SK-N-SH (cell line): Measurements from ENCODE around the gene PRXL2B. TPM values are rescaled to one million over a fixed set of nuclear protein-coding genes. Genes with fewer than 3 reads are reported as not detected.

Source experiments
- CTCF ChIA-PET: fragments of 300-600, 350-600 bp; formaldehyde crosslinking; extraction: SDS; loops from one replicate; lab custom pipeline; 2021; lab: Yijun Ruan, JAX
- POLR2A ChIA-PET: fragments of 350-600 bp; sonication (Branson Sonifier 250); formaldehyde crosslinking; extraction: SDS; loops from one replicate; lab custom pipeline; 2020; ENCODE audit warnings: antibody characterized with exemption, inconsistent platforms; lab: Yijun Ruan, JAX
- DNase-seq: peaks from one replicate; pipeline ENCODE4 v3.0.0; 2012
- H2AFZ ChIP-seq: fragments of 200-600 bp; sonication (generic); 2 replicates; pipeline ENCODE4 v1.8.1; 2016; ENCODE audit warnings: antibody characterized with exemption, mild to moderate bottlenecking, low read depth
- H3F3A ChIP-seq: fragments of 200-600 bp; sonication (generic); replicated peaks from 2 replicates; pipeline ENCODE3; 2016; ENCODE audit warnings: antibody characterized with exemption, mild to moderate bottlenecking; ENCODE audit not compliant: insufficient read depth
- H3K27ac ChIP-seq, 2 experiments: fragments of 200-500 bp in 1 of 2; fragments of 200-600 bp in 1 of 2; sonication (Bioruptor generic) in 1 of 2; sonication (generic), shearing (Covaris generic) in 1 of 2; 2 replicates each; pipeline versions ENCODE4 v1.5.1 to v1.6.1; 2014 to 2016; ENCODE audit warnings: low read depth in 2 of 2, inconsistent platforms in 1 of 2, low read length in 1 of 2, mild to moderate bottlenecking in 1 of 2, mixed read lengths in 1 of 2
- H3K27me3 ChIP-seq: fragments of 200-600 bp; sonication (generic), shearing (Covaris generic); 2 replicates; pipeline ENCODE4 v1.6.1; 2016; ENCODE audit warnings: mixed run types; ENCODE audit not compliant: insufficient read depth
- H3K36me3 ChIP-seq, 2 experiments: fragments of 200-500 bp in 1 of 2; fragments of 200-600 bp in 1 of 2; sonication (Bioruptor generic) in 1 of 2; sonication (generic) in 1 of 2; replicated peaks in 1 of 2; 2 replicates each; pipeline versions ENCODE3 to v1.5.1; 2014 to 2016; ENCODE audit warnings: low read length in 1 of 2, mild to moderate bottlenecking in 1 of 2; ENCODE audit not compliant: insufficient read depth in 2 of 2, control insufficient read depth in 1 of 2
- H3K4me1 ChIP-seq, 2 experiments: fragments of 200-500 bp in 1 of 2; fragments of 200-600 bp in 1 of 2; sonication (Bioruptor generic) in 1 of 2; sonication (generic), shearing (Covaris generic) in 1 of 2; 2 replicates each; pipeline versions ENCODE4 v1.5.1 to v1.6.1; 2014 to 2016; ENCODE audit warnings: low read depth in 1 of 2, low read length in 1 of 2, mixed run types in 1 of 2; ENCODE audit not compliant: insufficient read depth in 2 of 2, control insufficient read depth in 1 of 2
- H3K4me2 ChIP-seq: fragments of 200-600 bp; sonication (generic), shearing (Covaris generic); 2 replicates; pipeline ENCODE4 v1.6.1; 2017; ENCODE audit warnings: mixed run types
- H3K4me3 ChIP-seq, 2 experiments: fragments of 200-500 bp in 1 of 2; fragments of 200-600 bp in 1 of 2; sonication (Bioruptor generic) in 1 of 2; sonication (generic), shearing (Covaris generic) in 1 of 2; 2 replicates each; pipeline versions ENCODE4 v1.5.1 to v1.8.1; 2014 to 2016; ENCODE audit warnings: low read depth in 2 of 2, inconsistent platforms in 1 of 2, low read length in 1 of 2, mild to moderate bottlenecking in 1 of 2, mixed read lengths in 1 of 2, moderate library complexity in 1 of 2
- H3K79me2 ChIP-seq: fragments of 200-600 bp; sonication (generic); 2 replicates; pipeline ENCODE4 v1.8.1; 2017; ENCODE audit warnings: mild to moderate bottlenecking; ENCODE audit not compliant: insufficient read depth
- H3K9ac ChIP-seq: fragments of 200-600 bp; sonication (generic); 2 replicates; pipeline ENCODE4 v1.6.1; 2017; ENCODE audit warnings: mixed run types
- H3K9me2 ChIP-seq: fragments of 200-600 bp; sonication (generic); 2 replicates; pipeline ENCODE4 v1.6.1; 2017; ENCODE audit warnings: mixed run types
- H3K9me3 ChIP-seq: fragments of 200-600 bp; sonication (generic); 2 replicates; pipeline ENCODE4 v1.6.1; 2017; ENCODE audit warnings: mixed run types, mild to moderate bottlenecking, moderate library complexity
- H4K20me1 ChIP-seq: fragments of 200-600 bp; sonication (generic); 2 replicates; pipeline ENCODE4 v1.6.1; 2017; ENCODE audit warnings: mild to moderate bottlenecking, mixed run types; ENCODE audit not compliant: insufficient read depth
- ELF1 ChIP-seq: IDR thresholded peaks from 2 replicates; pipeline ENCODE4 v1.4.0; 2012
- FOSL2 ChIP-seq: IDR thresholded peaks from 2 replicates; pipeline ENCODE4 v1.4.0; 2012; ENCODE audit warnings: low read depth, mild to moderate bottlenecking, moderate library complexity, borderline replicate concordance
- JUND ChIP-seq: IDR thresholded peaks from 2 replicates; pipeline ENCODE4 v1.4.0; 2012
- MEF2A ChIP-seq: IDR thresholded peaks from 2 replicates; pipeline ENCODE4 v1.4.0; 2012; ENCODE audit warnings: low read depth, borderline replicate concordance
- MXI1 ChIP-seq: IDR thresholded peaks from 2 replicates; pipeline ENCODE4 v1.6.1; 2012; ENCODE audit warnings: mild to moderate bottlenecking, low read depth, low read length, improper control_type of control experiment
- NFIC ChIP-seq: IDR thresholded peaks from 2 replicates; pipeline ENCODE4 v1.4.0; 2012; ENCODE audit warnings: borderline replicate concordance
- POLR2AphosphoS5 ChIP-seq: IDR thresholded peaks from 2 replicates; pipeline ENCODE4 v1.6.1; 2012; ENCODE audit warnings: low read depth, low read length
- RCOR1 ChIP-seq: fragments of 150-350 bp; IDR thresholded peaks from 2 replicates; pipeline ENCODE4 v1.6.1; 2017; ENCODE audit warnings: antibody characterized with exemption, low read length
- TAF1 ChIP-seq: IDR thresholded peaks from 2 replicates; pipeline ENCODE4 v1.6.1; 2012; ENCODE audit warnings: low read depth, mild to moderate bottlenecking, low read length, moderate library complexity, borderline replicate concordance
- TEAD4 ChIP-seq: IDR thresholded peaks from 2 replicates; pipeline ENCODE4 v1.4.0; 2012; ENCODE audit warnings: mild to moderate bottlenecking, borderline replicate concordance; ENCODE audit not compliant: insufficient read depth
- WGBS: methylation state at CpG from one replicate; pipeline ENCODE4 v1.1.6; 2017; ENCODE audit warnings: low lambda C conversion rate; 5-methylcytosine and 5-hydroxymethylcytosine counted together
- polyA plus RNA-seq, 3 experiments: library from polyadenylated mRNA; depleted of rRNA; stranded (reverse); fragments of >200 nt; gene quantifications; 2 replicates each; pipeline ENCODE4 v1.2.3, GENCODE V29; 2012
- TF ChIP-seq, protein P1 (sequence below): IDR thresholded peaks from 2 replicates; pipeline ENCODE4 v1.4.0; 2012; ENCODE audit warnings: low read depth, borderline replicate concordance
- TF ChIP-seq, protein P2 (sequence below): fragments of 150-350 bp; IDR thresholded peaks from 2 replicates; pipeline ENCODE4 v1.6.1; 2016; ENCODE audit warnings: mild to moderate bottlenecking, low read depth, low read length
- TF ChIP-seq, protein P3 (sequence below): fragments of 200-600 bp; sonication (generic); IDR thresholded peaks from 2 replicates; pipeline ENCODE4 v1.6.1; 2017; ENCODE audit warnings: antibody characterized with exemption, mild to moderate bottlenecking, moderate library complexity

Gene PRXL2B
- polyA plus RNA-seq, 1 of the 3 experiments (the other 2 are of a cell fraction) = 33.7 TPM

DNA sequence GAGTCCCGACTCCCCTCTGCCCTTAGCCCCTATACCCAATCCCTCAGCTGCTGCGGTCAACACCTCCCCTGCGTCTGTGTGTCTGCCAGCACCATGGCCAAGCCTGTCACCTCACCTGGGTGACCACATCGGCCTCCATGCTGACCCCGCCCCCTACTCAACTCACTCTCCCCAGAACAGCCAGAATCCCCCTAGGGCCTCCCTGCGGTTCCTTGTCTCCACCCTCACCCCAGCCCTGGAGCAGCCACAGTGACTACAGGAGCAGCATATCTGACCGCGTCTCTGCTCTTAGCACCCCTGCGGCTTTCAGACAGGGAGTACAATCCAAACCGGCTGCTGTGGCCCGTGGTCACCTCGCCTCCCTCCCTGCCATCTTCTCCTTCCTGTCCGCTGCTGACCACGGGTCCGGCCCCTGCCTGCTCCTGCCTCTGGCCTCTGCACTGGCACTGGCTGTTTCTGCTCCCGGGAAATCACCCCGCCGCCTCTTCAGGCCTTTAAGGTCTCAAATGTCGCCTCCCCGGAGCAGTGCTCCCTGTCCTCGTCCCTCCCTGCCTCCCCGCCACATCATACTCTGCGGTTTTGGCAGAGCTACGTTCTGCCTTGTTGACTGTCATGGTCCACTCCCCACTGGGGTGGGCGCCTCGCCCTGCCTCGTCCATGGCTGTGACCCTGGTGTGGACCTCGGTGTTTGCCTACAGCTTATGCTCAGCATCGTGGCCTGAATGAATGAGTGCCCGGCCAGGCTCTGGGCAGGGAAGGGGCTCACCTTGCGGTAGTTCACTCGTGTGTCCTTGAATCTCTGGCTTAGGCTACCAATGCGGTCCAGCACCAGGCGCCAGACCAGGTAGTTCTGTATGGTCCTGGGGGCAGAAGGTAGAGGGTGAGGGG lies 11.1 kb downstream of the PRXL2B start:
- H3K4me2 ChIP-seq = no peak overlapping the region
- no peak overlapping the region for H3K4me3 ChIP-seq
- no peak overlapping the region for H3K27ac ChIP-seq
- POLR2A ChIA-PET = no interaction called here
- no peak overlapping the region for H2AFZ ChIP-seq
- H4K20me1 ChIP-seq = no peaks in the 10 kb centered on the region
- DNase-seq = no peak
- TF ChIP-seq JUND = no peak
- TF ChIP-seq FOSL2 = no peak
- no peak for TF ChIP-seq POLR2AphosphoS5
- TF ChIP-seq ELF1 = no peak
- TF ChIP-seq, protein P1, sequence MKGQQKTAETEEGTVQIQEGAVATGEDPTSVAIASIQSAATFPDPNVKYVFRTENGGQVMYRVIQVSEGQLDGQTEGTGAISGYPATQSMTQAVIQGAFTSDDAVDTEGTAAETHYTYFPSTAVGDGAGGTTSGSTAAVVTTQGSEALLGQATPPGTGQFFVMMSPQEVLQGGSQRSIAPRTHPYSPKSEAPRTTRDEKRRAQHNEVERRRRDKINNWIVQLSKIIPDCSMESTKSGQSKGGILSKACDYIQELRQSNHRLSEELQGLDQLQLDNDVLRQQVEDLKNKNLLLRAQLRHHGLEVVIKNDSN = no peak
- TF ChIP-seq, protein P2, sequence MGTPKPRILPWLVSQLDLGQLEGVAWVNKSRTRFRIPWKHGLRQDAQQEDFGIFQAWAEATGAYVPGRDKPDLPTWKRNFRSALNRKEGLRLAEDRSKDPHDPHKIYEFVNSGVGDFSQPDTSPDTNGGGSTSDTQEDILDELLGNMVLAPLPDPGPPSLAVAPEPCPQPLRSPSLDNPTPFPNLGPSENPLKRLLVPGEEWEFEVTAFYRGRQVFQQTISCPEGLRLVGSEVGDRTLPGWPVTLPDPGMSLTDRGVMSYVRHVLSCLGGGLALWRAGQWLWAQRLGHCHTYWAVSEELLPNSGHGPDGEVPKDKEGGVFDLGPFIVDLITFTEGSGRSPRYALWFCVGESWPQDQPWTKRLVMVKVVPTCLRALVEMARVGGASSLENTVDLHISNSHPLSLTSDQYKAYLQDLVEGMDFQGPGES = no peak
- no peak for TF ChIP-seq RCOR1
- no peak for TF ChIP-seq TAF1
- TF ChIP-seq TEAD4 = no peak
- TF ChIP-seq, protein P3, sequence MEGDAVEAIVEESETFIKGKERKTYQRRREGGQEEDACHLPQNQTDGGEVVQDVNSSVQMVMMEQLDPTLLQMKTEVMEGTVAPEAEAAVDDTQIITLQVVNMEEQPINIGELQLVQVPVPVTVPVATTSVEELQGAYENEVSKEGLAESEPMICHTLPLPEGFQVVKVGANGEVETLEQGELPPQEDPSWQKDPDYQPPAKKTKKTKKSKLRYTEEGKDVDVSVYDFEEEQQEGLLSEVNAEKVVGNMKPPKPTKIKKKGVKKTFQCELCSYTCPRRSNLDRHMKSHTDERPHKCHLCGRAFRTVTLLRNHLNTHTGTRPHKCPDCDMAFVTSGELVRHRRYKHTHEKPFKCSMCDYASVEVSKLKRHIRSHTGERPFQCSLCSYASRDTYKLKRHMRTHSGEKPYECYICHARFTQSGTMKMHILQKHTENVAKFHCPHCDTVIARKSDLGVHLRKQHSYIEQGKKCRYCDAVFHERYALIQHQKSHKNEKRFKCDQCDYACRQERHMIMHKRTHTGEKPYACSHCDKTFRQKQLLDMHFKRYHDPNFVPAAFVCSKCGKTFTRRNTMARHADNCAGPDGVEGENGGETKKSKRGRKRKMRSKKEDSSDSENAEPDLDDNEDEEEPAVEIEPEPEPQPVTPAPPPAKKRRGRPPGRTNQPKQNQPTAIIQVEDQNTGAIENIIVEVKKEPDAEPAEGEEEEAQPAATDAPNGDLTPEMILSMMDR = no peak
- TF ChIP-seq NFIC = no peak
- no peak for TF ChIP-seq MEF2A
- no peak for TF ChIP-seq MXI1
- TF ChIP-seq, all 33 proteins: peak for 0
- Histone ChIP-seq H3K9me2 (no peaks in the 10 kb centered on the region), H3K9ac (no peak overlapping the region), H3K9me3 (no peaks in the 10 kb centered on the region), H3F3A (no peaks in the 10 kb centered on the region), H3K4me1 (peaks cover 0 to 11% of the 10 kb centered on the region in 2 experiments; a peak in 2 of 4 replicates), H3K36me3 (no peaks in the 10 kb centered on the region), H3K27me3 (no peaks in the 10 kb centered on the region), H3K79me2 (no peaks in the 10 kb centered on the region)
- WGBS = 46% methylated on average over 32 of the region's 34 CpGs
- CTCF ChIA-PET = no interaction called here
